Body of pancreas (tissue), 4 donors: ENCODE data around the gene PALM3.

Experiments
- CTCF ChIP-seq, 7 experiments: fragments of 450-650 bp in 4 of 7; fragments of 200-600 bp in 3 of 7; sonication (generic) in 3 of 7; IDR thresholded peaks; one replicate each; pipeline ENCODE4 v1.5.1; 2016 to 2019; ENCODE audit warnings: antibody characterized with exemption in 7 of 7
- POLR2A ChIP-seq, 3 donors: fragments of 450-650 bp; IDR thresholded peaks; one replicate each; pipeline ENCODE4 v1.6.1; 2016; ENCODE audit warnings: antibody characterized with exemption in 3 of 3, mild to moderate bottlenecking in 2 of 3

GRCh38 chr19:14039181-14039580, 22.7 kb downstream of the PALM3 start:
- TF ChIP-seq CTCF (IDR thresholded peaks at IDR 0.05) = no peak
- TF ChIP-seq POLR2A (IDR thresholded peaks at IDR 0.05) = no peak
